Measurements from ENCODE around the gene IER2. TPM values are rescaled to one million over a fixed set of nuclear protein-coding genes. Genes with fewer than 3 reads are reported as not detected.

The IER2 gene
- total RNA-seq, 1 donor from 2014 or later: 13.7 TPM

- H3K4me3 Mint-ChIP-seq: no peak overlapping the region
- Histone ChIP-seq H3K9me3 (ENCODE audit: low read depth) (no peaks in the 10 kb centered on the region), H3K4me1 (peaks cover 3% of the 10 kb centered on the region), H4K20me1 (ENCODE audit: low read depth) (peaks cover 44% of the 10 kb centered on the region), H3K27me3 (peaks cover 60% of the 10 kb centered on the region), H2AFZ (replicated peaks) (peak overlapping the region; percentile 90), H3K4me3 (peak overlapping the region; percentile 34), H3K27ac (no peak overlapping the region), H3K36me3 (no peaks in the 10 kb centered on the region), H3K79me2 (ENCODE audit: low read depth) (no peaks in the 10 kb centered on the region), H3K9ac (no peak overlapping the region), H3K4me2 (peak overlapping the region; percentile 67), H3F3A (ENCODE audit: low read depth) (peaks cover 28% of the 10 kb centered on the region)
- peaks cover 3% of the 10 kb centered on the region for H3K9me3 Mint-ChIP-seq
- TF ChIP-seq EZH2phosphoT487 (IDR thresholded peaks at IDR 0.05) (no peak), EZH2 (IDR thresholded peaks at IDR 0.05) (no peak)
- TF ChIP-seq, protein P1, sequence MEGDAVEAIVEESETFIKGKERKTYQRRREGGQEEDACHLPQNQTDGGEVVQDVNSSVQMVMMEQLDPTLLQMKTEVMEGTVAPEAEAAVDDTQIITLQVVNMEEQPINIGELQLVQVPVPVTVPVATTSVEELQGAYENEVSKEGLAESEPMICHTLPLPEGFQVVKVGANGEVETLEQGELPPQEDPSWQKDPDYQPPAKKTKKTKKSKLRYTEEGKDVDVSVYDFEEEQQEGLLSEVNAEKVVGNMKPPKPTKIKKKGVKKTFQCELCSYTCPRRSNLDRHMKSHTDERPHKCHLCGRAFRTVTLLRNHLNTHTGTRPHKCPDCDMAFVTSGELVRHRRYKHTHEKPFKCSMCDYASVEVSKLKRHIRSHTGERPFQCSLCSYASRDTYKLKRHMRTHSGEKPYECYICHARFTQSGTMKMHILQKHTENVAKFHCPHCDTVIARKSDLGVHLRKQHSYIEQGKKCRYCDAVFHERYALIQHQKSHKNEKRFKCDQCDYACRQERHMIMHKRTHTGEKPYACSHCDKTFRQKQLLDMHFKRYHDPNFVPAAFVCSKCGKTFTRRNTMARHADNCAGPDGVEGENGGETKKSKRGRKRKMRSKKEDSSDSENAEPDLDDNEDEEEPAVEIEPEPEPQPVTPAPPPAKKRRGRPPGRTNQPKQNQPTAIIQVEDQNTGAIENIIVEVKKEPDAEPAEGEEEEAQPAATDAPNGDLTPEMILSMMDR (IDR thresholded peaks at IDR 0.05): no peak
- H3K4me1 Mint-ChIP-seq: peaks cover 6% of the 10 kb centered on the region
- H3K27me3 Mint-ChIP-seq (ENCODE audit: insufficient read depth, low read depth): peaks cover 36% of the 10 kb centered on the region
- H3K27ac Mint-ChIP-seq: no peak overlapping the region
- DNase-seq (ENCODE audit: low spot score): no peak
- peaks cover under 1% of the 10 kb centered on the region for H3K36me3 Mint-ChIP-seq
These were observed 47.9 kb upstream of the IER2 start for GRCh38 chr19:13102416-13102665.

GRCh38 chr19:13102666-13103580 is 47.3 kb upstream of the IER2 start, which contains the start of gene LYL1:
Gene LYL1, minus strand, starts transcription at chr19:13102858. Its CDS starts 1,687 bp downstream, at chr19:13101171.
- H3K79me2 ChIP-seq (ENCODE audit: low read depth): no peaks in the 10 kb centered on the region
- no peak within 1 kb of the TSS for H3K27ac ChIP-seq
- peaks cover 39% of the 10 kb centered on the region for H4K20me1 ChIP-seq (ENCODE audit: low read depth)
- peak; percentile 83 for DNase-seq (ENCODE audit: low spot score)
- H3K36me3 ChIP-seq: no peaks in the 10 kb centered on the region
- Mint-ChIP-seq H3K4me3 (peak within 1 kb of the TSS; percentile 38), H3K27ac (no peak within 1 kb of the TSS), H3K4me1 (peaks cover 6% of the 10 kb centered on the region), H3K27me3 (ENCODE audit: insufficient read depth, low read depth) (peaks cover 32% of the 10 kb centered on the region), H3K36me3 (peaks cover 4% of the 10 kb centered on the region), H3K9me3 (peaks cover 3% of the 10 kb centered on the region)
- H3F3A ChIP-seq (ENCODE audit: low read depth): peaks cover 26% of the 10 kb centered on the region
- peak within 1 kb of the TSS; percentile 90 for H2AFZ ChIP-seq (replicated peaks)
- H3K4me1 ChIP-seq: peaks cover 3% of the 10 kb centered on the region
- peak within 1 kb of the TSS; percentile 67 for H3K4me2 ChIP-seq
- peaks cover 54% of the 10 kb centered on the region for H3K27me3 ChIP-seq
- H3K9ac ChIP-seq: no peak within 1 kb of the TSS
- TF ChIP-seq, protein P1 (IDR thresholded peaks at IDR 0.05): no peak
- TF ChIP-seq EZH2 (IDR thresholded peaks at IDR 0.05) (peak; percentile 54), EZH2phosphoT487 (IDR thresholded peaks at IDR 0.05) (peak; percentile 20)
- H3K9me3 ChIP-seq (ENCODE audit: low read depth): no peaks in the 10 kb centered on the region
- H3K4me3 ChIP-seq: peak within 1 kb of the TSS; percentile 34

GRCh38 chr19:13103581-13104359 is 46.4 kb upstream of the IER2 start:
- Mint-ChIP-seq H3K27me3 (ENCODE audit: insufficient read depth, low read depth) (peaks cover 25% of the 10 kb centered on the region), H3K9me3 (peaks cover 3% of the 10 kb centered on the region), H3K36me3 (peaks cover 4% of the 10 kb centered on the region), H3K27ac (no peak overlapping the region), H3K4me1 (peaks cover 6% of the 10 kb centered on the region), H3K4me3 (no peak overlapping the region)
- Histone ChIP-seq H3K4me2 (no peak overlapping the region), H3K36me3 (no peaks in the 10 kb centered on the region), H3K9ac (no peak overlapping the region), H3K4me1 (peaks cover 3% of the 10 kb centered on the region), H3K9me3 (ENCODE audit: low read depth) (no peaks in the 10 kb centered on the region), H3K27ac (no peak overlapping the region), H3F3A (ENCODE audit: low read depth) (peaks cover 19% of the 10 kb centered on the region), H3K27me3 (peaks cover 46% of the 10 kb centered on the region), H3K4me3 (no peak overlapping the region), H3K79me2 (ENCODE audit: low read depth) (no peaks in the 10 kb centered on the region), H4K20me1 (ENCODE audit: low read depth) (peaks cover 31% of the 10 kb centered on the region), H2AFZ (replicated peaks) (no peak overlapping the region)
- TF ChIP-seq EZH2 (IDR thresholded peaks at IDR 0.05): no peak
- no peak for TF ChIP-seq EZH2phosphoT487 (IDR thresholded peaks at IDR 0.05)
- TF ChIP-seq, protein P1 (IDR thresholded peaks at IDR 0.05): no peak
- no peak for DNase-seq (ENCODE audit: low spot score)
